Left ventricle myocardium inferior (tissue), 1 donor: ENCODE measurements around the gene GPS1. TPM values are rescaled to one million over a fixed set of nuclear protein-coding genes. Genes with fewer than 3 reads are reported as not detected.

Source experiments
- DNase-seq: peaks from one replicate; pipeline ENCODE4 v3.0.0-alpha.2; 2020
- H3K27ac ChIP-seq: fragments of 200-600 bp; replicated peaks from 2 replicates; pipeline ENCODE4 v1.8.0; 2021
- H3K27me3 ChIP-seq: fragments of 200-600 bp; 2 replicates; pipeline ENCODE4 v1.8.0; 2021; ENCODE audit warnings: low read depth
- H3K36me3 ChIP-seq: fragments of 200-600 bp; 2 replicates; pipeline ENCODE4 v1.8.0; 2021
- H3K4me1 ChIP-seq: fragments of 200-600 bp; 2 replicates; pipeline ENCODE4 v1.8.0; 2021
- H3K4me3 ChIP-seq: fragments of 200-600 bp; 2 replicates; pipeline ENCODE4 v1.8.0; 2021; ENCODE audit warnings: mild to moderate bottlenecking, moderate library complexity
- H3K9me3 ChIP-seq: fragments of 200-600 bp; replicated peaks from 2 replicates; pipeline ENCODE4 v1.8.0; 2021
- intact Hi-C: fragments of 100-400 bp; cut with micrococcal nuclease; formaldehyde crosslinking; loops from one replicate; pipeline ENCODE4 v1.11.0; 2022
- total RNA-seq: library from RNA; stranded (reverse); fragmentation: NEBNext Ultra II Directional; extraction: Animal tissue kit (Norgen Biotek cat#: 25700); gene quantifications from one replicate; pipeline ENCODE4 v1.2.1, GENCODE V29; 2021
- TF ChIP-seq, protein P1 (sequence below): fragments of 200-600 bp; IDR thresholded peaks from 2 replicates; pipeline ENCODE4 v1.8.0; 2021; ENCODE audit warnings: antibody characterized with exemption, mild to moderate bottlenecking, borderline replicate concordance
- donor health status: DM: no; HTN: yes; CAD: no; lungs with severe emphysema.

The GPS1 gene
- total RNA-seq, 1 donor from 2014 or later: 85.9 TPM

GRCh38 chr17:82064433-82065192 is 12.9 kb downstream of the GPS1 start:
- H3K27me3 ChIP-seq: no peaks in the 10 kb centered on the region
- TF ChIP-seq, protein P1, sequence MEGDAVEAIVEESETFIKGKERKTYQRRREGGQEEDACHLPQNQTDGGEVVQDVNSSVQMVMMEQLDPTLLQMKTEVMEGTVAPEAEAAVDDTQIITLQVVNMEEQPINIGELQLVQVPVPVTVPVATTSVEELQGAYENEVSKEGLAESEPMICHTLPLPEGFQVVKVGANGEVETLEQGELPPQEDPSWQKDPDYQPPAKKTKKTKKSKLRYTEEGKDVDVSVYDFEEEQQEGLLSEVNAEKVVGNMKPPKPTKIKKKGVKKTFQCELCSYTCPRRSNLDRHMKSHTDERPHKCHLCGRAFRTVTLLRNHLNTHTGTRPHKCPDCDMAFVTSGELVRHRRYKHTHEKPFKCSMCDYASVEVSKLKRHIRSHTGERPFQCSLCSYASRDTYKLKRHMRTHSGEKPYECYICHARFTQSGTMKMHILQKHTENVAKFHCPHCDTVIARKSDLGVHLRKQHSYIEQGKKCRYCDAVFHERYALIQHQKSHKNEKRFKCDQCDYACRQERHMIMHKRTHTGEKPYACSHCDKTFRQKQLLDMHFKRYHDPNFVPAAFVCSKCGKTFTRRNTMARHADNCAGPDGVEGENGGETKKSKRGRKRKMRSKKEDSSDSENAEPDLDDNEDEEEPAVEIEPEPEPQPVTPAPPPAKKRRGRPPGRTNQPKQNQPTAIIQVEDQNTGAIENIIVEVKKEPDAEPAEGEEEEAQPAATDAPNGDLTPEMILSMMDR: no peak
- no peaks in the 10 kb centered on the region for H3K9me3 ChIP-seq
- DNase-seq: no peak
- H3K4me1 ChIP-seq: peaks cover 30% of the 10 kb centered on the region
- intact Hi-C loops: no loop called here
- H3K36me3 ChIP-seq: peaks cover 39% of the 10 kb centered on the region
- H3K27ac ChIP-seq: peak overlapping the region; percentile 86
- H3K4me3 ChIP-seq: peak overlapping the region; percentile 97

GRCh38 chr17:82065193-82065637 is 13.5 kb downstream of the GPS1 start:
- H3K36me3 ChIP-seq: peaks cover 33% of the 10 kb centered on the region
- DNase-seq: no peak
- no peaks in the 10 kb centered on the region for H3K9me3 ChIP-seq
- peaks cover 30% of the 10 kb centered on the region for H3K4me1 ChIP-seq
- intact Hi-C loops: no loop called here
- H3K27ac ChIP-seq: peak overlapping the region; percentile 86
- H3K4me3 ChIP-seq: peak overlapping the region; percentile 97
- H3K27me3 ChIP-seq: no peaks in the 10 kb centered on the region
- TF ChIP-seq, protein P1: no peak

GRCh38 chr17:82065638-82066303 is 14.1 kb downstream of the GPS1 start, which contains the start of gene DUS1L:
Gene DUS1L (minus strand): TSS chr17:82065804. CDS start chr17:82065059, 745 bp downstream.
- TF ChIP-seq, protein P1: no peak
- peak within 1 kb of the TSS; percentile 86 for H3K27ac ChIP-seq
- intact Hi-C loops: no loop called here
- no peaks in the 10 kb centered on the region for H3K9me3 ChIP-seq
- H3K4me3 ChIP-seq: peak within 1 kb of the TSS; percentile 97
- peak; percentile 74 for DNase-seq
- H3K27me3 ChIP-seq: no peaks in the 10 kb centered on the region
- peaks cover 30% of the 10 kb centered on the region for H3K4me1 ChIP-seq
- H3K36me3 ChIP-seq: peaks cover 27% of the 10 kb centered on the region

- H3K36me3 ChIP-seq: no peaks in the 10 kb centered on the region
- H3K4me1 ChIP-seq: peaks cover 11% of the 10 kb centered on the region
- H3K27me3 ChIP-seq: no peaks in the 10 kb centered on the region
- H3K4me3 ChIP-seq: no peak overlapping the region
- H3K27ac ChIP-seq: no peak overlapping the region
- intact Hi-C loops: no loop called here
- DNase-seq: no peak
- TF ChIP-seq, protein P1: no peak
- H3K9me3 ChIP-seq: no peaks in the 10 kb centered on the region
These were observed 18.9 kb downstream of the GPS1 start for GRCh38 chr17:82070611-82071010.

DNA sequence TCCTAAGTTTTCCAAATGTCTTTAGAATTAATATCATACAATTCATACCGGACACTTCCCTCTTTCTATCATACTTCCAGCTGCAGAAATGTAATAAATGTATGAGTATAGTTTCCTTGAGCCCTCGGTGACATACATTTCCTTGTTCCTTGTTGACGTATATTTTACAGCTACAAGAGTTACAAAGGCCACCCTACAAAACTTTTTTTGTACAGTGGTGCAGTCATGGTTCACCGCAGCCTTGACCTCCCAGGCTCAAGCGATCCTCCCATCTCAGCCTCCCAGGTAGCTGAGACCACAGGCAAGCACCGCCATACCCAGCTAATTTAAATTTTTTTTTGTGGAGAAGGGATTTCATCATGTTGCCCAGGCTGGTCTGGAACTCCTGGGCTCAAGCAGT is 21.1 kb downstream of the GPS1 start:
- H3K9me3 ChIP-seq: no peaks in the 10 kb centered on the region
- no peaks in the 10 kb centered on the region for H3K27me3 ChIP-seq
- no peaks in the 10 kb centered on the region for H3K36me3 ChIP-seq
- DNase-seq: no peak
- no peak overlapping the region for H3K4me3 ChIP-seq
- TF ChIP-seq, protein P1: no peak
- H3K4me1 ChIP-seq: no peaks in the 10 kb centered on the region
- intact Hi-C loops: no loop called here
- no peak overlapping the region for H3K27ac ChIP-seq
